PC-9 (cell line): Measurements from ENCODE around the gene WNT9B. TPM values are rescaled to one million over a fixed set of nuclear protein-coding genes. Genes with fewer than 3 reads are reported as not detected.

Source experiments
- BruUV-seq: library from RNA; stranded (reverse); fragments of 400-500 nt; replicated peaks from 2 replicates; lab custom pipeline; 2021; lab: Mats Ljungman, UMichigan
- CTCF ChIA-PET: fragments of 300-600 bp; sonication (Branson Sonifier 250); formaldehyde crosslinking; loops from one replicate; lab custom pipeline; 2022; ENCODE audit warnings: antibody characterized with exemption; lab: Charles Lee
- POLR2A ChIA-PET: fragments of 300-600 bp; sonication (Branson Sonifier 250); formaldehyde crosslinking; loops from one replicate; lab custom pipeline; 2022; ENCODE audit warnings: antibody characterized with exemption; ENCODE audit not compliant: unreplicated experiment; lab: Charles Lee
- DNase-seq, 2 experiments: peaks; one replicate each; pipeline versions ENCODE4 v3.0.0 to v3.0.0-alpha.2; 2015 to 2022; ENCODE audit warnings: mixed read lengths in 1 of 2
- H2AFZ ChIP-seq: fragments of 200-600 bp; sonication (generic); 2 replicates; pipeline ENCODE4 v1.8.1; 2017; ENCODE audit warnings: antibody characterized with exemption
- H3F3A ChIP-seq: fragments of 200-600 bp; sonication (generic); 2 replicates; pipeline ENCODE4 v1.8.1; 2017; ENCODE audit warnings: antibody characterized with exemption, mild to moderate bottlenecking, low read depth; ENCODE audit not compliant: insufficient read depth
- H3K27ac ChIP-seq: fragments of 200-600 bp; sonication (generic); 2 replicates; pipeline ENCODE4 v1.6.1; 2016; ENCODE audit warnings: mixed run types
- H3K27me3 ChIP-seq: fragments of 200-600 bp; sonication (generic); 2 replicates; pipeline ENCODE4 v1.6.1; 2016; ENCODE audit warnings: low read depth, mixed run types; ENCODE audit not compliant: insufficient read depth
- H3K36me3 ChIP-seq: fragments of 200-600 bp; sonication (generic); 2 replicates; pipeline ENCODE4 v1.6.1; 2016; ENCODE audit warnings: low read depth, mixed run types
- H3K4me1 ChIP-seq: fragments of 200-600 bp; sonication (generic); replicated peaks from 2 replicates; pipeline ENCODE4 v1.6.1; 2016; ENCODE audit warnings: mixed run types; ENCODE audit not compliant: insufficient read depth
- H3K4me2 ChIP-seq: fragments of 200-600 bp; sonication (generic); 2 replicates; pipeline ENCODE4 v1.6.1; 2017; ENCODE audit warnings: mixed run types
- H3K4me3 ChIP-seq: fragments of 200-600 bp; sonication (generic); 2 replicates; pipeline ENCODE4 v1.6.1; 2016; ENCODE audit warnings: mixed run types
- H3K79me2 ChIP-seq: fragments of 200-600 bp; sonication (generic); 2 replicates; pipeline ENCODE4 v1.6.1; 2017; ENCODE audit warnings: low read depth, mixed run types
- H3K9me2 ChIP-seq: fragments of 200-600 bp; sonication (generic); 2 replicates; pipeline ENCODE4 v1.8.1; 2017; ENCODE audit warnings: mild to moderate bottlenecking; ENCODE audit not compliant: insufficient read depth
- H3K9me3 ChIP-seq: fragments of 200-600 bp; sonication (generic); 2 replicates; pipeline ENCODE4 v1.8.1; 2016; ENCODE audit warnings: low read depth; ENCODE audit not compliant: insufficient read depth
- H4K20me1 ChIP-seq: fragments of 200-600 bp; sonication (generic); 2 replicates; pipeline ENCODE4 v1.8.1; 2017; ENCODE audit not compliant: insufficient read depth
- CTCF ChIP-seq: fragments of 200-600 bp; sonication (generic); conservative IDR thresholded peaks from 2 replicates; pipeline ENCODE4 v1.6.1; 2017; ENCODE audit warnings: mixed run types, antibody characterized with exemption, mild to moderate bottlenecking, moderate library complexity
- EZH2 ChIP-seq: fragments of 200-600 bp; sonication (generic); IDR thresholded peaks from 2 replicates; pipeline ENCODE4 v1.8.0; 2017; ENCODE audit warnings: antibody characterized with exemption, low read depth
- intact Hi-C: fragments of 100-400 bp; cut with micrococcal nuclease; formaldehyde crosslinking; loops from one replicate; pipeline ENCODE4 v1.10.0; 2022; ENCODE audit not compliant: unreplicated experiment
- total RNA-seq: library from RNA; stranded (reverse); gene quantifications from 2 replicates; pipeline ENCODE4 v1.2.3, GENCODE V29; 2021

WNT9B gene
- total RNA-seq, 1 experiment from 2014 or later = not detected

GRCh38 chr17:46896991-46897390, 45.6 kb downstream of the WNT9B start:
- no peaks in the 10 kb centered on the region for H3F3A ChIP-seq
- ChIA-PET CTCF (no interaction called here), POLR2A (no interaction called here)
- intact Hi-C loops = no loop called here
- no peak overlapping the region for H3K4me3 ChIP-seq
- no TSS peak for BruUV-seq
- H2AFZ ChIP-seq = no peak overlapping the region
- H3K9me3 ChIP-seq = no peaks in the 10 kb centered on the region
- H3K4me2 ChIP-seq = no peak overlapping the region
- no peak overlapping the region for H3K27ac ChIP-seq
- TF ChIP-seq CTCF = no peak
- no peak for TF ChIP-seq EZH2
- DNase-seq = no peak
- H3K9me2 ChIP-seq = no peaks in the 10 kb centered on the region
- H4K20me1 ChIP-seq = no peaks in the 10 kb centered on the region
- H3K79me2 ChIP-seq = no peaks in the 10 kb centered on the region
- no peaks in the 10 kb centered on the region for H3K4me1 ChIP-seq
- no peaks in the 10 kb centered on the region for H3K36me3 ChIP-seq
- H3K27me3 ChIP-seq = peaks cover 72% of the 10 kb centered on the region

- TF ChIP-seq EZH2 (no peak), CTCF (no peak)
- H3K9me3 ChIP-seq = no peaks in the 10 kb centered on the region
- no peaks in the 10 kb centered on the region for H3K9me2 ChIP-seq
- no peaks in the 10 kb centered on the region for H3K36me3 ChIP-seq
- H3K27me3 ChIP-seq = peaks cover 59% of the 10 kb centered on the region
- no peak overlapping the region for H3K4me2 ChIP-seq
- no peak overlapping the region for H2AFZ ChIP-seq
- H3K27ac ChIP-seq = no peak overlapping the region
- intact Hi-C loops = no loop called here
- no peak overlapping the region for H3K4me3 ChIP-seq
- H3K4me1 ChIP-seq = no peaks in the 10 kb centered on the region
- no TSS peak for BruUV-seq
- no peak for DNase-seq
- CTCF ChIA-PET = no interaction called here
- H4K20me1 ChIP-seq = no peaks in the 10 kb centered on the region
- no peaks in the 10 kb centered on the region for H3F3A ChIP-seq
- POLR2A ChIA-PET = no interaction called here
- no peaks in the 10 kb centered on the region for H3K79me2 ChIP-seq
Observed at GRCh38 chr17:46898364-46898763, 47.0 kb downstream of the WNT9B start.

- Histone ChIP-seq H3K9me3 (no peaks in the 10 kb centered on the region), H3K9me2 (no peaks in the 10 kb centered on the region), H3K4me1 (no peaks in the 10 kb centered on the region), H3K79me2 (no peaks in the 10 kb centered on the region), H3K36me3 (no peaks in the 10 kb centered on the region), H3K27ac (no peak overlapping the region), H3K4me3 (no peak overlapping the region), H3F3A (no peaks in the 10 kb centered on the region), H2AFZ (no peak overlapping the region), H3K4me2 (no peak overlapping the region), H4K20me1 (no peaks in the 10 kb centered on the region), H3K27me3 (peaks cover 54% of the 10 kb centered on the region)
- ChIA-PET POLR2A (no interaction called here), CTCF (no interaction called here)
- intact Hi-C loops = no loop called here
- no peak for TF ChIP-seq CTCF
- no peak for TF ChIP-seq EZH2
- no peak for DNase-seq
- no TSS peak for BruUV-seq
Observed at GRCh38 chr17:46898860-46899259, 47.5 kb downstream of the WNT9B start.
